K562 (cell line): ENCODE measurements around the gene TAF8. TPM values are rescaled to one million over a fixed set of nuclear protein-coding genes. Genes with fewer than 3 reads are reported as not detected.

ENCODE experiments used
- CCAR2 ChIP-seq: fragments of 200-400 bp; formaldehyde crosslinking; IDR thresholded peaks from 2 replicates; pipeline ENCODE4 v1.6.1; 2017; ENCODE audit warnings: mild to moderate bottlenecking, low read depth, low read length
- CTBP1 ChIP-seq: fragments of 450-650 bp; IDR thresholded peaks from 2 replicates; pipeline ENCODE4 v1.6.1; 2016; ENCODE audit warnings: borderline replicate concordance
- FOXK2 ChIP-seq, 2 experiments: fragments of 450-650 bp; IDR thresholded peaks in 1 of 2; conservative IDR thresholded peaks in 1 of 2; 2 replicates each; pipeline ENCODE4 v1.6.1; 2016; ENCODE audit warnings: low read depth in 2 of 2, mild to moderate bottlenecking in 1 of 2
- HOMEZ ChIP-seq: fragments of 250-450 bp; sonication (Bioruptor Pico); IDR thresholded peaks from 2 replicates; pipeline ENCODE4 v1.4.0; 2020; ENCODE audit warnings: mild to moderate bottlenecking, moderate library complexity
- L3MBTL2 ChIP-seq: fragments of 450-650 bp; IDR thresholded peaks from 2 replicates; pipeline ENCODE4 v1.6.1; 2016; ENCODE audit warnings: mild to moderate bottlenecking, moderate library complexity
- MAFF ChIP-seq: IDR thresholded peaks from 2 replicates; pipeline ENCODE4 v1.6.1; 2012; ENCODE audit warnings: low read length, improper control_type of control experiment
- MEF2A ChIP-seq: IDR thresholded peaks from 2 replicates; pipeline ENCODE4 v1.6.1; 2011; ENCODE audit warnings: low read depth, mild to moderate bottlenecking, low read length, moderate library complexity; ENCODE audit not compliant: control insufficient read depth
- NCOA6 ChIP-seq: fragments of 450-650 bp; IDR thresholded peaks from 2 replicates; pipeline ENCODE4 v1.6.1; 2017; ENCODE audit warnings: mild to moderate bottlenecking
- RB1 ChIP-seq: fragments of 450-650 bp; IDR thresholded peaks from 2 replicates; pipeline ENCODE4 v1.6.1; 2017; ENCODE audit warnings: low read depth, mild to moderate bottlenecking
- RBM25 ChIP-seq: fragments of 200-400 bp; formaldehyde crosslinking; IDR thresholded peaks from 2 replicates; pipeline ENCODE4 v1.6.1; 2018; ENCODE audit warnings: low read length, low read depth, moderate library complexity; ENCODE audit not compliant: severe bottlenecking
- REST ChIP-seq, 2 experiments: fragments of 450-650 bp; formaldehyde crosslinking in 1 of 2; IDR thresholded peaks; 2 replicates each; pipeline versions ENCODE4 v1.4.0 to v1.6.1; 2014 to 2020; ENCODE audit warnings: mild to moderate bottlenecking in 2 of 2, borderline replicate concordance in 1 of 2, low read depth in 1 of 2
- SMARCA5 ChIP-seq: fragments of 450-650 bp; IDR thresholded peaks from 2 replicates; pipeline ENCODE4 v1.6.1; 2016
- ZNF384 ChIP-seq: IDR thresholded peaks from 2 replicates; pipeline ENCODE4 v1.6.1; 2012; ENCODE audit warnings: low read depth, low read length, improper control_type of control experiment
- ZNF644 ChIP-seq: fragments of 200-800 bp; sonication (Bioruptor generic); IDR thresholded peaks from 2 replicates; pipeline ENCODE4 v1.6.1; 2016; ENCODE audit warnings: low read depth, missing genetic modification characterization, missing compliant biosample characterization
- ZNF77 ChIP-seq: fragments of 250-450 bp; sonication (Bioruptor Pico); IDR thresholded peaks from 2 replicates; pipeline ENCODE4 v1.5.0; 2020
- polyA plus RNA-seq, 8 experiments: library from polyadenylated mRNA; depleted of rRNA in 4 of 8; stranded (reverse) in 5 of 8; unstranded in 3 of 8; fragments of >200 nt; fragmentation: Nextera tagmentation in 2 of 8; fragmentation: Illumina TruSeq in 1 of 8; extraction: Ambion mirVana in 2 of 8; extraction: Trizol in 1 of 8; gene quantifications; 2 replicates each; pipeline versions ENCODE4 v1.2.1 to v1.2.3, GENCODE V29; 2011 to 2014; ENCODE audit warnings: inconsistent platforms in 1 of 8, missing spikeins in 1 of 8
- total RNA-seq, 7 experiments: library from RNA; depleted of rRNA in 6 of 7; stranded (reverse); fragments of >200 nt in 6 of 7; fragmentation: Illumina TruSeq in 2 of 7; extraction: Trizol in 2 of 7; gene quantifications; 2 replicates each; pipeline versions ENCODE4 v1.2.1 to v1.2.3, GENCODE V29; 2011 to 2021; ENCODE audit warnings: low replicate concordance in 1 of 7
- TF ChIP-seq, protein P1 (sequence below): fragments of 450-650 bp; formaldehyde crosslinking; IDR thresholded peaks from 2 replicates; pipeline ENCODE4 v1.4.0; 2020; ENCODE audit warnings: mild to moderate bottlenecking
- TF ChIP-seq, protein P2 (sequence below): sonication (generic); formaldehyde crosslinking; IDR thresholded peaks from 2 replicates; pipeline ENCODE4 v1.8.0; 2022; ENCODE audit warnings: mild to moderate bottlenecking, missing genetic modification reagents, borderline replicate concordance

TAF8 gene
- total and polyA plus RNA-seq, 9 of the 15 experiments (the other 6 are each of a cell fraction or from before 2014, with no cell fraction given) = 29.4 to 84.0 (median 52.6) TPM

GRCh38 chr6:42129360-42129676 is 79.0 kb downstream of the TAF8 start (continued):
- TF ChIP-seq, protein P1, sequence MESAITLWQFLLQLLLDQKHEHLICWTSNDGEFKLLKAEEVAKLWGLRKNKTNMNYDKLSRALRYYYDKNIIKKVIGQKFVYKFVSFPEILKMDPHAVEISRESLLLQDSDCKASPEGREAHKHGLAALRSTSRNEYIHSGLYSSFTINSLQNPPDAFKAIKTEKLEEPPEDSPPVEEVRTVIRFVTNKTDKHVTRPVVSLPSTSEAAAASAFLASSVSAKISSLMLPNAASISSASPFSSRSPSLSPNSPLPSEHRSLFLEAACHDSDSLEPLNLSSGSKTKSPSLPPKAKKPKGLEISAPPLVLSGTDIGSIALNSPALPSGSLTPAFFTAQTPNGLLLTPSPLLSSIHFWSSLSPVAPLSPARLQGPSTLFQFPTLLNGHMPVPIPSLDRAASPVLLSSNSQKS (CRISPR knock-in tag) = no peak
- no peak for TF ChIP-seq MAFF
- TF ChIP-seq RBM25 = peak; percentile 24
- no peak for TF ChIP-seq L3MBTL2
- no peak for TF ChIP-seq RB1
- no peak for TF ChIP-seq REST (IDR thresholded peaks at IDR 0.05; ENCODE audit: borderline replicate concordance)
- TF ChIP-seq REST (CRISPR knock-in tag; IDR thresholded peaks at IDR 0.05; ENCODE audit: low read depth) = peak; percentile 43; the same call in 1 of the 2 replicates
- 0 out of 2 replicates have a peak, but pooled peaks have one; percentile 5 for TF ChIP-seq CTBP1
- no peak for TF ChIP-seq FOXK2 (conservative IDR thresholded peaks at IDR 0.05 in 1 of 2, IDR thresholded peaks at IDR 0.05 in 1 of 2; ENCODE audit: low read depth in 2 of 2)
- 0 out of 2 replicates have a peak, but pooled peaks have one; percentile 31 for TF ChIP-seq SMARCA5
- no peak for TF ChIP-seq ZNF77 (CRISPR knock-in tag)
- no peak for TF ChIP-seq CCAR2
- no peak for TF ChIP-seq NCOA6
- TF ChIP-seq HOMEZ (CRISPR knock-in tag) = no peak
- no peak for TF ChIP-seq ZNF644 (tag)
- TF ChIP-seq, protein P2, sequence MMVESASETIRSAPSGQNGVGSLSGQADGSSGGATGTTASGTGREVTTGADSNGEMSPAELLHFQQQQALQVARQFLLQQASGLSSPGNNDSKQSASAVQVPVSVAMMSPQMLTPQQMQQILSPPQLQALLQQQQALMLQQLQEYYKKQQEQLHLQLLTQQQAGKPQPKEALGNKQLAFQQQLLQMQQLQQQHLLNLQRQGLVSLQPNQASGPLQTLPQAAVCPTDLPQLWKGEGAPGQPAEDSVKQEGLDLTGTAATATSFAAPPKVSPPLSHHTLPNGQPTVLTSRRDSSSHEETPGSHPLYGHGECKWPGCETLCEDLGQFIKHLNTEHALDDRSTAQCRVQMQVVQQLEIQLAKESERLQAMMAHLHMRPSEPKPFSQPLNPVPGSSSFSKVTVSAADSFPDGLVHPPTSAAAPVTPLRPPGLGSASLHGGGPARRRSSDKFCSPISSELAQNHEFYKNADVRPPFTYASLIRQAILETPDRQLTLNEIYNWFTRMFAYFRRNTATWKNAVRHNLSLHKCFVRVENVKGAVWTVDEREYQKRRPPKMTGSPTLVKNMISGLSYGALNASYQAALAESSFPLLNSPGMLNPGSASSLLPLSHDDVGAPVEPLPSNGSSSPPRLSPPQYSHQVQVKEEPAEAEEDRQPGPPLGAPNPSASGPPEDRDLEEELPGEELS (CRISPR knock-in tag) = no peak
- TF ChIP-seq MEF2A = no peak
- no peak for TF ChIP-seq ZNF384
